ENCODE results near the gene DAPK1. TPM values are rescaled to one million over a fixed set of nuclear protein-coding genes. Genes with fewer than 3 reads are reported as not detected.
"Not testable (repeated sequence)": the region's sequence is repeated elsewhere in the genome, so short reads cannot be mapped to it uniquely, and the experiment has no call there.

The DAPK1 gene
- total and polyA plus RNA-seq, 9 donors = 14.9 to 24.3 (median 18.8) TPM

DNA sequence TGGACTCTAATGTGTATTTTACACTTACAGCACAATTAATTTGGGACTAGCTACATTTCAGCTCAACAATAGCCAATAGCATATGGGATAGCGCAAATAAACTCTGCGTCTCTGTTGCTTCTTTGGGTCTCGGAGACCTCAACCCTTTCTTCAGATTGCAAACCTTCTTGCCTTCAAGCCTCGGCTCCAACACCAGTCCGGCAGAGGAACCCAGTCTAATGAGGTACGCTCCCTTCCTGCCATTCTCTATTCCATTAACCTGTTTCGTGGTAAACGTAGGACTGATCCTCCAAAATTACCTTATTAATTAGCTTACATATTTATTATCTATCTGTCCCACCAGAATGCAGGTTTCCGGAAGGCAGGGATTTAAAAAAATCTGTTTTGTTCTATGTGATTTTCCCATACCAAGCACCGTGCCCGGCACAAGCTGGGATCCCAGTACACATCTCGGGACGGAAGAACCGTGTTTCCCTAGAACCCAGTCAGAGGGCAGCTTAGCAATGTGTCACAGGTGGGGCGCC, 525 bp upstream of the DAPK1 start:
- no peak for DNase-seq
- Histone ChIP-seq H3K36me3 (ENCODE audit: control insufficient read depth, insufficient read depth, low read length) (no peaks in the 10 kb centered on the region), H3K27me3 (ENCODE audit: control insufficient read depth, insufficient read depth, low read length) (peaks cover 2% of the 10 kb centered on the region), H3K27ac (ENCODE audit: low read length) (peak overlapping the region; percentile 70), H3K9me3 (replicated peaks; ENCODE audit: control insufficient read depth, low read depth, low read length) (no peaks in the 10 kb centered on the region), H3K4me1 (ENCODE audit: control insufficient read depth, insufficient read depth, low read length) (peaks cover 15% of the 10 kb centered on the region), H3K4me3 (ENCODE audit: low read length) (peak overlapping the region; percentile 68)
- WGBS (ENCODE audit: insufficient coverage) = 28% methylated on average over 12 of the region's 15 CpGs

DNA sequence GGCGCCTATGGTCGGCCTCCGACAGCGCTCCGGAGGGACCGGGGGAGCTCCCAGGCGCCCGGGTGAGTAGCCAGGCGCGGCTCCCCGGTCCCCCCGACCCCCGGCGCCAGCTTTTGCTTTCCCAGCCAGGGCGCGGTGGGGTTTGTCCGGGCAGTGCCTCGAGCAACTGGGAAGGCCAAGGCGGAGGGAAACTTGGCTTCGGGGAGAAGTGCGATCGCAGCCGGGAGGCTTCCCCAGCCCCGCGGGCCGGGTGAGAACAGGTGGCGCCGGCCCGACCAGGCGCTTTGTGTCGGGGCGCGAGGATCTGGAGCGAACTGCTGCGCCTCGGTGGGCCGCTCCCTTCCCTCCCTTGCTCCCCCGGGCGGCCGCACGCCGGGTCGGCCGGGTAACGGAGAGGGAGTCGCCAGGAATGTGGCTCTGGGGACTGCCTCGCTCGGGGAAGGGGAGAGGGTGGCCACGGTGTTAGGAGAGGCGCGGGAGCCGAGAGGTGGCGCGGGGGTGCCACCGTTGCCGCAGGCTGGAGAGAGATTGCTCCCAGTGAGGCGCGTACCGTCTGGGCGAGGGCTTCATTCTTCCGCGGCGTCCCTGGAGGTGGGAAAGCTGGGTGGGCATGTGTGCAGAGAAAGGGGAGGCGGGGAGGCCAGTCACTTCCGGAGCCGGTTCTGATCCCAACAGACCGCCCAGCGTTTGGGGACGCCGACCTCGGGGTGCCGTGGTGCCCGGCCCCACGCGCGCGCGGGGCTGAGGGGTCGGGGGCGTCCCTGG, 561 bp downstream of the DAPK1 start:
- under 1% methylated on average over 73 of the region's 80 CpGs for WGBS (ENCODE audit: insufficient coverage)
- H3K9me3 ChIP-seq (replicated peaks; ENCODE audit: control insufficient read depth, low read depth, low read length) = no peaks in the 10 kb centered on the region
- no peaks in the 10 kb centered on the region for H3K36me3 ChIP-seq (ENCODE audit: control insufficient read depth, insufficient read depth, low read length)
- peaks cover 18% of the 10 kb centered on the region for H3K4me1 ChIP-seq (ENCODE audit: control insufficient read depth, insufficient read depth, low read length)
- peak overlapping the region; percentile 82 for H3K27ac ChIP-seq (ENCODE audit: low read length)
- peak overlapping the region; percentile 68 for H3K4me3 ChIP-seq (ENCODE audit: low read length)
- peaks cover 2% of the 10 kb centered on the region for H3K27me3 ChIP-seq (ENCODE audit: control insufficient read depth, insufficient read depth, low read length)
- DNase-seq = peak; percentile 69

DNA sequence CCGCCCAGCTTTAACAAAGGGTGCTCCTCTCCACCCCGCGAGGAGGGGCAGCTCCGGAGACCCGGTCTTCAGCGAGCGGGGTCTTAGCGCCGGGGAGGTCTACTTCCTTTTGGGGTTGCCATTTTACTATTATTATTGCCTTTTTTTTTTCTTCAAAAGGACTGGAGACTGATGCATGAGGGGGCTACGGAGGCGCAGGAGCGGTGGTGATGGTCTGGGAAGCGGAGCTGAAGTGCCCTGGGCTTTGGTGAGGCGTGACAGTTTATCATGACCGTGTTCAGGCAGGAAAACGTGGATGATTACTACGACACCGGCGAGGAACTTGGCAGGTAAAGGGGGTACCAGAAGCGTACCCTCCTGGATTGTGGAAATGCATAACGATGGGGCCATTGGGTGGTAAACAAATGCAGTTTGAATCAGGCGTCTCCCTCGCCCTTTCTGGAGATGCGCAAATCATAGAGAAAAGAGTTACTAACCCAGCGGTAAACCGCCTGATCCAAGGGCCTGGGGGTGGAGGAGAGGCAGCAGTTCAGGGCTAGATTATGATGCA, 1.2 kb downstream of the DAPK1 start:
- Histone ChIP-seq H3K4me3 (ENCODE audit: low read length) (peak overlapping the region; percentile 68), H3K4me1 (ENCODE audit: control insufficient read depth, insufficient read depth, low read length) (peaks cover 18% of the 10 kb centered on the region), H3K9me3 (replicated peaks; ENCODE audit: control insufficient read depth, low read depth, low read length) (no peaks in the 10 kb centered on the region), H3K27me3 (ENCODE audit: control insufficient read depth, insufficient read depth, low read length) (peaks cover 2% of the 10 kb centered on the region), H3K27ac (ENCODE audit: low read length) (peak overlapping the region; percentile 82), H3K36me3 (ENCODE audit: control insufficient read depth, insufficient read depth, low read length) (no peaks in the 10 kb centered on the region)
- WGBS (ENCODE audit: insufficient coverage) = 19% methylated on average over 17 of the region's 26 CpGs
- peak; percentile 19 for DNase-seq

DNA sequence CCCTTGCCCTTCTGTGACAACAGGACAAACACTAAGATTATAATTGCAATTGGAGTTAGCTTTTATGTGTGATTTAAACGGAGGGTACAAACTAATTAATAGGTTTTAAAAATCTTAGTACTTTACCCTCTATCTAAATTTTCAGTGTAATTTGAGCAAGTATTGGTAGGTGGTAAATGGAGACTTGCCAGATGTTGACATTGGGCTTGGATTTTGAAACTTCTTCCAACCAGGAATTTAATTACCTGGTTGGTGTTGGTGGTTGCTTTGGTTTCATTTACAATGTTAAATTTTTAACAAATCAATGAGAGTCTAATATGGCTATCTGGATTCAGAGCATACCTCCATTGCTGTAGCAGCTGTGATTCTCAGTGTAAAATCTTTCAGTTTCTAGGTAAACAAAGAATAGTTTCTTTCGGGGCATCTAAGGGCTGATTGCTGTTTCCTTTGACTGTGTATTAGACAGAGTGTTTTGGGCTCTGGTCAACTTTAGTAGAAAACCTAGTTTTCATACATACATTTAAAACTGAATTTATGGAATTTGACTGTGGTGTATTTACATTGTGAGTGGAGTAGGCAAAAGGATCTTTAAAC, 1.9 kb downstream of the DAPK1 start:
- peaks cover 18% of the 10 kb centered on the region for H3K4me1 ChIP-seq (ENCODE audit: control insufficient read depth, insufficient read depth, low read length)
- no peaks in the 10 kb centered on the region for H3K36me3 ChIP-seq (ENCODE audit: control insufficient read depth, insufficient read depth, low read length)
- no CpG with 5 or more reads among the region's 2 CpGs for WGBS (ENCODE audit: insufficient coverage)
- H3K9me3 ChIP-seq (replicated peaks; ENCODE audit: control insufficient read depth, low read depth, low read length) = no peaks in the 10 kb centered on the region
- H3K27ac ChIP-seq (ENCODE audit: low read length) = no peak overlapping the region
- peak overlapping the region; percentile 68 for H3K4me3 ChIP-seq (ENCODE audit: low read length)
- peak; percentile 17 for DNase-seq
- peaks cover 2% of the 10 kb centered on the region for H3K27me3 ChIP-seq (ENCODE audit: control insufficient read depth, insufficient read depth, low read length)

DNA sequence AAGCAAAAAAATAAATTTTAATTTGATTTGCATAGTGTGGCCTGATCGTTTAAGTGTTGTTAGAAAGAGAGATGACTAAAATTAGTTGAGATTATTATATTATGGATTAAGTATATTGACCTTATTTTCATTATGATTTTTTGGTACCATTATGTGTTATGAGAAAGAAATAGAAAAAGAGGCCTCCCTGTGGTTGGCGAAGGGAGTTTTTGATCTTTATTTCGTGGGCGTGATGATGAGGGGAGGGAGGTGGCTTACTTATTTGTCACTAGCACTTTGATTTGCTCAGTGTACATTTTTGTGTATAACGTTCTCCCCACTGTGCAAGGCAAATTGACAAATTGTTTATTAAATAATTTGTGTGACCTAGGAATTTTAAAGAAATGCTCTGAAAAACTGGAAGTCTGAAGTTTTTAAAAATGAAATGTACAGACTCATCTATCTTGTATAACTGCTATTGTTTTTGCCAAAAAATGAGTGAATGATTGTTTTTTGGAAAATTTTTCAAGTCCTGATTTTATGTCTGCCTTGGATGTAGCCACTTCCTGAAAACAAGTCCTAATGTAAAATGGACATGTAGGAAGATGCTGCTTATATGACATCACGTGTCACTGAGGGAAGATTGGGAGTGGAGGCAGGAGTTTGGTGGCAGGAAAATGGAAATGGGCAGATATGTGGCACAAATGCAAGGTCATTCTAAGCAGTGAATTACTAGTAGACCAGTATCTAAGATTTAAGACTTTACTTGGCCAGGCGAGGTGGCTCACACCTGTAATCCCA, 3.0 kb downstream of the DAPK1 start:
- WGBS (ENCODE audit: insufficient coverage) = 78% methylated on average over 4 of the region's 7 CpGs
- Histone ChIP-seq H3K27ac (ENCODE audit: low read length) (no peak overlapping the region), H3K4me3 (ENCODE audit: low read length) (no peak overlapping the region), H3K4me1 (ENCODE audit: control insufficient read depth, insufficient read depth, low read length) (peaks cover 17% of the 10 kb centered on the region), H3K9me3 (replicated peaks; ENCODE audit: control insufficient read depth, low read depth, low read length) (no peaks in the 10 kb centered on the region), H3K27me3 (ENCODE audit: control insufficient read depth, insufficient read depth, low read length) (peaks cover 2% of the 10 kb centered on the region), H3K36me3 (ENCODE audit: control insufficient read depth, insufficient read depth, low read length) (no peaks in the 10 kb centered on the region)
- DNase-seq = peak; percentile 38

DNA sequence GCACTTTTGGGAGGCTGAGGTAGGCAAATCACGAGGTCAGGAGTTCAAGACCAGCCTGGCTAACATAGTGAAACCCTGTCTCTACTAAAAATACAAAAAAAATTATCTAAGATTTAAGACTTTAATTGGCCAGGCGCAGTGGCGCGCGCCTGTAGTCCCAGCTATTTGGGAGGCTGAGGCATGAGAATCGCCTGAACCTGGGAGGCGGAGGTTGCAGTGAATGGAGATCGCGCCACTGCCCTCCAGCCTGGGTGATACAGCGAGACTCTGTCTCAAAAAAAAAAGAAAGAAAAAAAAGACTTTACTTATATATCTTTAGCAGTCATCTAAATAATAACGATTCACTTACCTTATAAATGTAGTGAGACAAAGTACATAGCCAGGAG, 3.6 kb downstream of the DAPK1 start:
- H3K4me3 ChIP-seq (ENCODE audit: low read length); H3K27ac ChIP-seq (ENCODE audit: low read length); DNase-seq; H3K9me3 ChIP-seq (replicated peaks; ENCODE audit: control insufficient read depth, low read depth, low read length); H3K27me3 ChIP-seq (ENCODE audit: control insufficient read depth, insufficient read depth, low read length); H3K36me3 ChIP-seq (ENCODE audit: control insufficient read depth, insufficient read depth, low read length): not testable (repeated sequence)
- 83% methylated on average over 1 of the region's 11 CpGs for WGBS (ENCODE audit: insufficient coverage)
- peaks cover 14% of the 10 kb centered on the region for H3K4me1 ChIP-seq (ENCODE audit: control insufficient read depth, insufficient read depth, low read length)

DNA sequence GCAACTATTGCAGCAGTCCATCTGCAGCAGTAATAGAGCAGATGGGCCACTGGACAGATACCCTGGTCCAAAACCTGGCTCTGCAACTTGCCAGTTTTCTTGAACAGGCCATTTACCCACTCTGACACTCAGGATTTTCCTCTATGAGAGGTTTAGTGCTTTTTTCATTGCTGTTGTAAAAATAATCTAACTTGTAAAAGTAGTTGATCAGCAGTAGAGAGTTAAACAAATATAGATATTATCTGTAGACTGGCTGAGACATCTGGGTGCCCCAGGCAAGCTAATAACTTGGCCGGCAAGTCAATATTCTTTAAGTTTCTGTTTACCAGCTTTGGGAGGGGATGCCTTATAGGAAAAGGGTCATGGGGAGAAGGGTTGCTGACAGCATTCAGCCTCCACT, 4.1 kb downstream of the DAPK1 start:
- DNase-seq = no peak
- H3K4me3 ChIP-seq (ENCODE audit: low read length) = no peak overlapping the region
- no peaks in the 10 kb centered on the region for H3K9me3 ChIP-seq (replicated peaks; ENCODE audit: control insufficient read depth, low read depth, low read length)
- H3K27me3 ChIP-seq (ENCODE audit: control insufficient read depth, insufficient read depth, low read length) = peaks cover 2% of the 10 kb centered on the region
- no peak overlapping the region for H3K27ac ChIP-seq (ENCODE audit: low read length)
- H3K36me3 ChIP-seq (ENCODE audit: control insufficient read depth, insufficient read depth, low read length) = peaks cover 3% of the 10 kb centered on the region
- H3K4me1 ChIP-seq (ENCODE audit: control insufficient read depth, insufficient read depth, low read length) = peaks cover 14% of the 10 kb centered on the region
- WGBS (ENCODE audit: insufficient coverage) = 83% methylated on average over 1 of the region's 1 CpG

DNA sequence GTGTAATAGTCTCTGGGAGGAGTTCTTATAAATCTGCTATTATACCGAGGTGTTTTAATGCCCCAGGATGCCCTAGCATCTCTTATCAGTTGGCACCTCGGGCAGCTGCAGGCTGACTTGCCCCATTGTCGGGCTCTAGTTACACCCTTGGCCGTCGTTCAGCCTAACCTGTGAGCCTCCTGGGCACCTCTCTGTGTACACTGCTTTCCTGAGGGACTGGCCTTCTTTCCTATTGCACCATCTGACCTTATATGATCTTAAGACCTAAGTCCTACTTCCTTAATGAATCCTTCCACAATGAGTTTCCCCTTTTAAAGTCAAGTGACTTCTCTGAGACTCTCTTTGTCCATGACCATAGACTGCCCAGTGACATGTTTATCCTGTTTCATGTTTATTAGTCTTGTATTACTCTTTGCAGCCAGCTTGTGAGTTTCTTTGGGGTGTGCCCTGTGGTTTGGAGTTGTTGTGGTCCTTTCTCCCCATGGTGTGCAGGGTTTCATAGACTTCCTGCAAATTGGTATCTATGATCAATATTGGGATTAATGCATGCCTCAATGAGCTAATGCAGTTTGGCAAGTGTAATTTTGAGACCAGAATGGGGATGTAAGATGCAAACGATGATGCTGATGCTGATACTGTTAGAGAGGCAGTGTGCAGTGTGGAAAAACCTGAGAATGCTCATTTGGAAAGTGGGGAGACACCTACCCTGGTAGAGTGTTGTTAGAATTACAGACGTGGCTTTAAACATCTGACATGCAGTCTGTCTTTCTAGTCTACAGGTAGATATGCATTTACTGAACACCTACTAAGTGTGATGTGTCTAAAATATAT, 4.9 kb downstream of the DAPK1 start:
- Histone ChIP-seq H3K36me3 (ENCODE audit: control insufficient read depth, insufficient read depth, low read length) (peaks cover 3% of the 10 kb centered on the region), H3K27ac (ENCODE audit: low read length) (no peak overlapping the region), H3K9me3 (replicated peaks; ENCODE audit: control insufficient read depth, low read depth, low read length) (no peaks in the 10 kb centered on the region), H3K4me1 (ENCODE audit: control insufficient read depth, insufficient read depth, low read length) (peaks cover 11% of the 10 kb centered on the region), H3K27me3 (ENCODE audit: control insufficient read depth, insufficient read depth, low read length) (peaks cover 2% of the 10 kb centered on the region), H3K4me3 (ENCODE audit: low read length) (no peak overlapping the region)
- WGBS (ENCODE audit: insufficient coverage) = 78% methylated on average over 6 of the region's 7 CpGs
- DNase-seq = peak; percentile 71

DNA sequence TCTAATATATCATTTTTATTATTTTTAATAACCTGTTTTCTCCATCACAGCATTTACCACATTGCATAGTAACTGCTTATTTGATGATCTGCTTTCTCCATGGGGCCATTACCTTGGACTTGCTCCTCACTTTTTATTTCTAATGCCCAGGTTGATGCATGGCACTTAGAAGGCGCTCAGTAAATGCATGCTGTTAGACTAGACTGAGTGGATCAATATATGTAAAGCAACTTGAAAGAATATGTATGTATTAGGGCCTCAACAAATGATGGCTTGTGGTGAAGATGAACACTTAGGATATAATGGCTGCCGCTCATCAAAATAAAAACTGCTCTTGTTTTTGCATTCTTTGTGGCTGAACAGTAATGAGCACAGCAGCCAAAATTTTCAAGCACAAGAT, 5.8 kb downstream of the DAPK1 start:
- H3K27ac ChIP-seq (ENCODE audit: low read length) = no peak overlapping the region

More for the DNA sequence above, 5.8 kb downstream of the DAPK1 start:
- no peak for DNase-seq
- H3K4me3 ChIP-seq (ENCODE audit: low read length) = no peak overlapping the region
- H3K27me3 ChIP-seq (ENCODE audit: control insufficient read depth, insufficient read depth, low read length) = no peaks in the 10 kb centered on the region
- peaks cover 10% of the 10 kb centered on the region for H3K4me1 ChIP-seq (ENCODE audit: control insufficient read depth, insufficient read depth, low read length)
- no CpG with 5 or more reads among the region's 2 CpGs for WGBS (ENCODE audit: insufficient coverage)
- peaks cover 3% of the 10 kb centered on the region for H3K36me3 ChIP-seq (ENCODE audit: control insufficient read depth, insufficient read depth, low read length)
- no peaks in the 10 kb centered on the region for H3K9me3 ChIP-seq (replicated peaks; ENCODE audit: control insufficient read depth, low read depth, low read length)

All from muscle of leg (tissue), 11 donors.